HG03196 (cell line): ENCODE data around the gene MYO16.
A peak's percentile ranks its signal among the peaks of the same experiment; 100 is the strongest.

Source experiments
- ATAC-seq: cut with Tn5 transposase; IDR thresholded peaks from one replicate; pipeline ENCODE4 v1.9.1; 2021; ENCODE audit not compliant: unreplicated experiment

Gene MYO16

DNA sequence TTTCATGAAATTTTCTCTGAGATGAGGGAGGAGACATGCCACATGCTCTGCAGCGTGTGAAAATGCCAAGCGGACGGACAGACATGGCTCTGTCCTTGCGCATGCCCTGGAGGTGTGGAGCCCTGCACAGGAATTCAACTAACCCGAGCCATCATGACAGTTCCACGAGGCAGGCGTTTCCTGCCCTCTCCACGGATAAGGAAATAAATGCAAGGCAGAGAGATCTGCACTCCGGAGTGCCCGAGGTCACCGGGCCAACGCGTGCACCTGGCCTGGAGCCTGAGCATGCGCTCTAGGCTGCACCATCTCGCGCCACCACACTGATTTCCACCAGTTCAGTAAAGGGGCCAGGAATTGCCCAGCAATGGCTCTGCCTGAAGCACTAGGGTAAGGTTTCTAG is 298.2 kb downstream of the MYO16 start:
- no peak for ATAC-seq

DNA sequence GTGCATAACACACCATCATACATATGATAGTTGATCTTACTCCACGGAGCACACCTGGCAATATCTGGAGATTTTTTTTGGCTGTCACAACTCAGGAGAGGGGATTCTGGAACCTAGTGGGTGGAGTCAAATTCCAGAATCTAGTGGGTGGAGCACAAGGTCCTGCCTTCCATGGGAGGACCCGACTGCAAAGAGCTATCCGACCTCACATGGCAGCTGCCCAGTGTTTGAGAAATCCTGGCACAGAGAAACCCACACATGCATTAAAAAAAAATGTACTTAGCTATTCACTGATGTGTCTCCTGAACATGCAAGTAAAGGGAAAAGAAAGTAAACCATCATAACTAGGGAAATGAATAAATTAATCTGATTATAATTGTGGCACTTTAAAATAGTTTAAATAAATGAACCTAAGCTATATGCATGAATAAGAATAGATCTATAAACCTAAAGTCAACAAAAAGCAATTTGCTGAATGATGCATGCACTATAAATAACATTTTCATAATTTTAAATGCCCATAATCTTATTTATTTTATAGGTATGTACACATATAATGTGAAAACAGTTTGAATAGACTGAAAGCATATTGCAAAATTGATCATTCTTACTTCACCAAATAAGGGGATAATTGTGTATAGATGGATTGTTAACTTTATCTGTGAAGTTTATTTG is 300.3 kb downstream of the MYO16 start:
- no peak for ATAC-seq

DNA sequence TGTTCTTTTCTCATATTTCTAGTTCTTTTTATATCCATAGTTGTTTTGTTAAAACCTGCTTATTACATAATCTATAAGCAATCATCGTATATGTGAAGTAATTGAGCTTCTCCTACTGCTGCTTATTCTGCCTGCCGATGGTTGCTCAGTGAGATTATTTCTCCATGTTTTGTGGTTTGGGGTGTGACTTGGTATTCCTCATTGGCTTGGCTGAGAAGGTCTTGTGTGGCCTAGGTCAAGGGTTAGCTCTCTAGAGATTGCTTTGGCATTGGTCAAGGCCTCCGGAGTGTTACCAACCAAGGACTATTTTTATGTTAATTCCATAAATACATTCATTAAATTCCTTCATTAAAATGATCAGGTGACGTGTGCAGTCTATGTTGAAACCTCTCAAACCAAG is 302.8 kb downstream of the MYO16 start:
- ATAC-seq: no peak

DNA sequence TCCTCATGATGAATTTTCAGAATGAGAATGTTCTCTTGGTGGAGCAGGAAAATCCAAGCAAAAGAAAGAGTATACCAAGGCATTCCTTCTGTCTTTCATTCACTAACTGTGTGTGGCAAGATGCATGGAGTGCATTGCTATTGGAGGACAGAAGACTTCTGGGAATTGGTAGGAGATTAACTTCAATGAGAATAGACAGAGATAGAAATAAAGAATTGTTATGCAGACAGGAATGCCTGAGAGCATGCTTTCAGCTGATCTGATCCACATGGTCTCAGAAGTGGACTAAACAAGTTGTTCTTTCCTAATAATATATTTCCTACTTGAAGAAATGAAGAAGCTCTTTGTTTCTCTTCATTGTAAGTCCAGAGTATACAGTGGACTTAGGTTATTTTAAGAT is 303.6 kb downstream of the MYO16 start:
- ATAC-seq: no peak

DNA sequence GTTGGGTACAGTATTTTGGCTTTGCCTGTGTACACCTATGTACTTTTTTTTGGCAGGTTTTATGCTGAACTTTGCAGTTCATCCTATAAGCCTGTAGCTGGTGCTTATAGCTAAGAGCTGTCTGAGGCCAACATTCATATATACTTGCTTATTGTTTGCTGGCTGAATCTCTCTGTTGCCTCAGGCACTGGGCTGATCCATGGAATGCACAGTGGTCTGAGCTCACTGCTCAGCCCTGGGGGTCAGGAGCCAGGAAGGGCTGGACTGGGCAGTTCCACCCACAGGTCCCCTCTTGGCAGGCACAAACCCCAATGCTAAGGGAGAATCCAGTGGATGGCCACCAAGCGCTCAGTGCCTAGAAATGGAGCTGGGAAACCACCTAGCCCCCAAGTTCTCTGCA is 308.7 kb downstream of the MYO16 start:
- no peak for ATAC-seq

DNA sequence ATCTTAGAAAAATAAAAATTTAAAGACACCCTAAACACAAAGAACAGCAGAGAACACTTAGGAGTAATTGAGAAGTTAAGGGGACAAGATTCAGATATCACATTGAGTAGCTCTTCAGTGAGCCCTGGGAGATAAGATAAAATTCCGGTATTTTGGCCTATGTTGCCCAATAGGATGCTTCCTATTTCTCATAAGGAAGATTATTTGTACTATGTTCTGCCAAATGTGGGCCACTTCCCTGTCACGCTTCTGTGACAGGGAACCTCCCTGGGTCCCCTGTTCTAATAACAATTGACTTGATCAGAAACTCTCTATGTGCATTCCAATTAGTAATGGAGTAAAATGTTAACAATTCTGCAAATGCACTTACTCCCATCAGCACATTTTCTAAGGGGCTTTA is 310.7 kb downstream of the MYO16 start:
- ATAC-seq: no peak

DNA sequence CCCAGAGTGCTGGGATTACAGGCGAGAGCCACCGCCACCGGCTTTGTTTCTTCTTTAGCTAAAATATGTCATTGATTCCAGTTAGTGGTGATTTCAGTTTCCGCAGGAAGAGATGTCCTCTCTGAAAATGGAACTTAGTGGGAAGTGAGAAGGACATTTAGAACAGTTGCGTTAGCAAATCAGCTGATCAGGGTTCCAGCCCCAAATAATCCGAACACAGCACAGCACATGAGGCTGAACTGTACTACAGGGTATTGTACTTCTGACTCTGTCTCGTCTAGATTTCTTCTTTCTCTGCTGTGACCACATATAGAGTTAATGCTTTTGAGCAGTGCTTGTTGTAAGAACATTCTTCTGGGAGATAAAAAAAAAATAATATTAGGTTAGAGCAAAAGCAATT is 314.4 kb downstream of the MYO16 start:
- no peak for ATAC-seq

DNA sequence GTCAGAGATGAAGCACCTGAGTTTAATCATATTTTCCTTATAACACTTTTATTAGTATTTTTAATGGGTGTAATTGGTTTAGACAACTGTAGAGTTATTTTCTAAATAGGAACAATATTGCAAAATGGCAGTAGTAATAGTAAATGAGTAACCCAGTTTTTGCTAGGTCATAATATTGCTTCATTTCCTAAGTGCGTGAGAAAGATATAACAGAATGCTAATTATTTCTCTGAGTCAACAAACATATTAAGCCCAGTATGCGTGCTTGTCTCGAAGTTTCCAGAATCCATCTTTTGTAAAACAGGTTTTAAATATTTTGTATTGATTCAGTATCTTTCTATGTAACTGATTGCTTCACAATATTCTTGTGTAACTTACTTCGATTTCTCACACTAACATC is 315.3 kb downstream of the MYO16 start:
- ATAC-seq: no peak

DNA sequence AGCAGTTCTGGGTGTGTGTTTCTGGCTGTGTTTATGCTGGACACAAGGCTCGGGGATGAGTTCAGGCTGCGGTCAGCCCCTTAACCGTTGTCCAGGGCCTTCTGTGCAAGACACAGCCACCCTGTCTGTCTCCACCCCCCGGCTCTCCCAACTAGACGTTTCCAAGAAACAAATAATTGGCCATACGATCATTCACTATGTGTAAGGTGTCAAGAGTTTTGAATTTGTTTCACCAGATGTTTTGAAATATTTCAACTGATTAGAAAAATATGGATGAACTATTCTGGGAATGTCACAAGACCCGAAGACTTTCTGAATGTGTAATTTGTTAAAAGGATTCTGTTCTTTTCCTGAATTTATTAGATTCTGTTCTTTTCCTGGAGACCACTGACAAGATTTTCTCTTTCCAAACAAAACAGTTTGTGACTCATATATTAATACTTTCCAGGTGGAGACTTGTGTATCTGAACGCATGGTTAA is 318.2 kb downstream of the MYO16 start:
- ATAC-seq: no peak

DNA sequence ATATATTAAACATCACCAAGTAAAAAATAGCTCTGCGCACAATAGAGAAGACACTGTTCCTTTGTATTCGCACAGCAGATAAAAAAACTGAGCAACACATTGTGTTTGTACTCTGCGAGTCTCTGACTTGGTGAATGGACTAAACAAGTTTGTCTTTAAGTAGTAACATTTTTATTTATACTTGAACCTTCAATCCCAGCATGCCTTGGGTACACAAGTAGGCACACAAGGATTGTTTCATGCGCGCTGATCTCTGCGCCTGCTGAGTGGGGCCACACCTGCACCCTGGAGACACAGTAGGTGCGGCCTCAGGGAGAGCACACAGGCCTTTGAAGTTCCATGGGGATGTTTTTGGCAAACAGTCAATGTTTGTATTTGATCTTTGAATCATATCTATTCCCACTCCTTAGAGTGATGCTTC is 318.9 kb downstream of the MYO16 start:
- no peak for ATAC-seq

DNA sequence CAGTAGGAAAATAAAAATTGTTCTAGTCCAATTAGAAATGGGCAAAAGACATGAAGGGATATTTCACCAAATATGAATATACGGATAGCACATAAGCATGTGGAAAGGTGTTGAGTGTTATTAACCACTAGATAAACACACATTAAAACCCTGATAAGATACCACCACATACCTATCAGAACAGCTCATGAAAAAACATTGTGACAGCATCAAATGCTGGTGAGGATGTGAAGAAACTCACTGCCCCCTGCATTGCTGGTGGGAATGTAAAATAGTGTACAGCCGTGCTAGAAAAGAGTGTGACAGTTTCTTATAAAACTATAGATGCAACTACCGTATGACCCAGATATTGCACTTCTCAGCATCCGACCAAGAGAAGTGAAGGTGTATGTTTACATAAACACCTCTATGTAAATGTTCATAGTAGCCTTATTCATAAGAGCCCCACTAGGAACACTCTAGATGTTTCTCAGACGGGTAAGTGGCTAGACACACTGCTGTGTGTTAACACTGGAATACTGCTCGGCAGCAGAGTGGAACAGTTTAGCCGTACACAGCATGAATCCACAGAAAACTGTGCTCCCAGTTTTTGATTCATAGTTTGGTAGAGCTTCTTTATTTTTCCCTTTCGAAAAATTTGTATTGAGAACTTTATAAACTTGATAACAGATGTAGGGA is 321.1 kb downstream of the MYO16 start:
- no peak for ATAC-seq

DNA sequence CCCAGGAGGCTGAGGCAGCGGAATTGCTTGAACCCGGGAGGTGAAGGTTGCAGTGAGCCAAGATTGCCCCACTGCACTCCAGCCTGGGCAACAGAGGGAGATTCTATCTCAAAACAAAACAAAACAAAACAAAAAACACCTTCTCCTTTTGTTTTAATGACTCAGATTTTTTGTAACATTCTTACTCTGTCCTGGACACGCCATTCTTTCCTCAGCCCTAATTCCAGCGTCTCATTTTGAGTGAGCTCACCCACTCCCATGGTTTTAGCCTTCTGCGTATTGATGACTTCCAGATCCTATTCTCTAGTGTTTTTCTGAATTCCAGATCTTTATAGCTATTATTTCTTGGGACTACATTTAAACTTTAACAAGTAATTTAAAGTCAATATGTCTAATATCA is 326.3 kb downstream of the MYO16 start:
- ATAC-seq: no peak

DNA sequence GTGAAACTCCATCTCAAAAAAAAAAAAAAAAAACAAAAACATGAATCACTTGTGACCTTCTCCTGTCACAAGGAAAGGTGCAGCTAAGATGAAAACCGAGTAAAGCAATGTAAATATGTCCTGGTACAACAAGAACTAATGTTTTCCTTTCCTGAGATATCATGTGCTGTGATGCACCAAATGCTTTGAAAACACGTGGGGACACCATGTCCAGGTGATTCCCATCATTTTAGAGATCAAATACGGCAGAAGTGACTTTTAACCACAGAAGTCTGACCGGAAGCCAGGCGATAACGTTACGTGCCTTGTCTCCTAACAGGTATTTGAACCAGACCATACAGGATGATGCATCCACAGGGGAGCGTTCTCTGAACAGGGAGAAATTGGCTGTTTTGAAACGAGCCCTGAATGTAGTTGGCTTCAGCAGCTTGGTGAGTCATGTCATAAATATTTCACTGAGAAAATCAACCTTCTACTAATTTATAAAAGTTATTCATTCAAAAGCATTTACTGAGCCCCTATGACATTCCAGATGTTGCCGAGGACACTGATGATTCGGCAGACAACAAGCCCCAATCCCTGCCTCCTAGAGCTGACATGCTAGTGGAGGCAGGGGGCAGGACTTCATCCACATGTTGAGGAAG is 328.1 kb downstream of the MYO16 start:
- no peak for ATAC-seq

DNA sequence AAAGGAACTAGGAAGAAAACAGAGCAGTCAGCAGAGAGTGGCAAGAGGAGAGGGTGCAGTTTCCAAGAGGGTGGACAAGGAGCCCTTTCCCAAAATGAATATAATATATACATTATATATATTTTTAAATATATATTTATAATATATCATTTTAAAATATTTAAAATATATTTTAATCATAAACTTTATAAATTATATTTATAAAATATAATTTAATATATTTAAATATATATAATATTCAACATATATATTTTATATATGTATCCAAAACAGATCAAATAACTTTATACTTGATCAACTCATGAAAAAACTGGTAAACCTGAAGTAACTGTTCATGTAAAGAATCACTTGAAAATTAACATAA is 328.6 kb downstream of the MYO16 start:
- ATAC-seq: no peak

DNA sequence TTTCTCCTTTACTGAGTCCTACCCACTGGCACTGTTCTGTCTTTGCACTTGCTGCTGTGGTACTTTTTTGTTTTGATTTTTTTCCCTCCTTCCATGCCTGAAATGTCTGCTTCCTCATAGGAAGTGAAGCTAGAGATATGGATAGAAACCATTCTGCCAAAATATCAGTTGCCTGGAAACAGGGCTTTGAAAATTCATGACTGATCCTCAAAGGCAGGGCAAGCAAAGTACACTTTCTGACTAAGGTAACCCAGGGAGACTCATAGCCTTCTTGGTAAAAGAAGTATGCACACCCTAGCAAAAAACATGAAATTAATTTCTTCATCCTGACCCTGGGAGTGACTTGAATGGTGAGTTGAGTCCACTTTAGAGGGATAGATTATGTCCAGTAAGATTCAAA is 329.8 kb downstream of the MYO16 start:
- ATAC-seq: no peak

DNA sequence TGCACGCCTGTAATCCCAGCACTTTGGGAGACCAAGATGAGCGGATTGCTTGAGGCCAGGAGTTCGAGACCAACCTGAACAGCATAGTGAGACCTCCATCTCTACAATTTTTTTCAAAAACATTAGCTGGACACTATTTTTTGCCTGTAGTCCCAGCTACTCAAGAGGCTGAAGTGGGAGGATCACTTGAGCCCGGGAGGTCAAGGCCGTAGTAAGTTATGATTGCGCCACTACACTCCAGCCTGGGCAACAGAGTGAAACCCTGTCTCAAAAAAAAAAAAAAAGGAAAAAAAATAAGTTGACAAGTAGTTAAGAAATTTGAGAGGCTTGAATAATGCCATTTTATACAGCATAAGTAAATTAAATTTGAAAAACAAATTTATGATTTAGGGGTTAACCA is 330.6 kb downstream of the MYO16 start:
- no peak for ATAC-seq

DNA sequence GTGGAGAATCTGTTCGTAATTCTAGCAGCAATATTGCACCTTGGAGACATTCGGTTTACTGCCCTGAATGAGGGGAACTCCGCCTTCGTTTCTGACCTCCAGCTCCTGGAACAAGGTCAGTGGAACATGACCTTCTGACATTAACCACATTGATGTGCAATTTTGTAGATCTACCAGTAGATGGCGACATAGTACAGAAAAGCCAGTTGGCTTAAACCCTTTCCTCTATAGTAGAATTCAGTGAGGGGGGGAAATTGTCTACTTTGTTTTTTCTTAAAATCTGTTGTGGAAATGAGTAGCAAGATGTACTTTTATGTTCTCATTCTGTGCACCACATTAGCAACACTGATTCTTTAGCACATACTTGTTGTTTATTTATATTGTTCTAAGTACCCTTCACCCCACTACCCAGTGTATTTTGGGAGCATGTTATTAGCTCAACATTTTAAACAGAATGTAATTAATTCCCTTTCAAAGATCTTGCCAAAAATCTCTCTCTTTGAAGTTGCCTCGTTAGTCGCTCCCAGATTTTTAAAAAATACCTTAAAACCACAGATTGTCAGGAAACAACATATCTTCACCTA is 332.2 kb downstream of the MYO16 start:
- ATAC-seq: peak; percentile 95

DNA sequence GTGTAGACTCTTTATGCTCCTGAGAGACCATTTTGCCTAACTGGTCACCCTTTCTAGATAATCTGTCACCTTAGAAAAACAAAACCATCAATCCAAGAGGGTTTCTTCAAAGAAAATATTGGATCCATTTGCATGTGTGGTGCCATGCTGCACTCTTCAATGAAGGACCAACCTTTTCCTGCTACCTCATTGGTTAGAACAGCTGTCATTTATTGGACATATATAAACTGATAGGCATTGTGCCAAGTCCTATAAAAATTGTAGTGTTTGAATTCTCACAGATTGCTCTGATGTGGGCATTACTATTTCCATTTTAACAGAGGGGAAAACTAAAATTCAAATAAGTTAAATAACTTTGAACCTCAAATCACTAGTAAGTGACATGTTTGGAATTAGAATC is 333.2 kb downstream of the MYO16 start:
- no peak for ATAC-seq

DNA sequence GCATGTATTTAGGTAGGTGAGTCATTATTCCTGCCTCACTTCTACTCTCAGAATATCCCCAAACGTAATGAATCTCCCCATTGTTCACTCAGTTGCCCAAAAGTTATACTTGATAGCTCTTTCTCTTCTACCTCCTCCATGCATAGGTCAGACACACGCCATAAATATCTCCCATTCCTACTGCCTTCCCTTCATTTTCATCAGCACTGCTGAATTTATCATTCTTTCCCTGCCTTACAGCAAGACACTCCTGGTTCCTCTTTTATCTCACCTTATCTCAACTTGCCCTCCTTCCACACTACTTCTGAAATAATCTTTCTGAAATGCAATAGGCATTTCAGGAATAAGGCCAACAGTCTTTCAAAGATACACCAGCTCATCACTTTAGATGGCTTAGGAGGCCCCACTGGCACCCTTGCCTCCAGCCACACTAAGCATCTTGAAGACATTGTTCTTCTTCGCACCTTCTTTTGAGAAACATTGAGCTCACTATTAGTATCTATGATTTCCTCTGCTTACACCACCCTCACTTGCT is 333.9 kb downstream of the MYO16 start:
- no peak for ATAC-seq

DNA sequence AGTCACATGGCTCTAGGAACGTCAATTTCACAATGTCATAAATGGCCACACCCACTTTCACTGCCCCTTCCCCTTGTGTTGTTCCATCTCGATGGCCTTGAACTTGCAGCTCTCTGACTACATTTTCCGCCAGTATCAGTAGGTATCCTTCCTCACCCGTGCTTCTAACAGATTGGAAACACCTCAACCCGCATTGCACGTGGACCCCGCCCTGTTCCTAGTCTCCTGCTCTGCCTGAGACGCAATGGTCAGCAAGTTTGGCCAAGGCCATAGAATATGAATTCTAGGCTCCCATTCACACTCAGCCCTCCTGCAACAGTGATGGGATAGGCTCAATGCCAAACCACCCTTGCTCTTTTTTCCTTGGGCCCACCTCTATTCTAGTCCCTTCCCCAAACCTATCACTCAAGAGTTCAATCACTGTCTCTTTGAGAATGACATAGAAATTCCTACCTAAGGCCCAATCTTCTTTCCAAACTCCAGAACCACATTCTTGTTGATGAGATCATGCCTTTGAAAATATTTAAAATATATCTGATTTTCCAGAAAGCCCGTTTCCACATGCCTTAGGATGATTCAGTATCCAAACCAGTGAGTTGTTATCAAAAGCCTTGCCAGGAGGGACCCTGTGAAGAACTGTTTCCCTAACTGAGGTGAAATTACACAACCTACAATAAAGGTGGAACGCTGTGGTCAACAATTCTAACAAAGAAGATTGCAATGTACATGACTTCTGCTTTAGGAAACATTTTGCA is 334.6 kb downstream of the MYO16 start:
- ATAC-seq: no peak

DNA sequence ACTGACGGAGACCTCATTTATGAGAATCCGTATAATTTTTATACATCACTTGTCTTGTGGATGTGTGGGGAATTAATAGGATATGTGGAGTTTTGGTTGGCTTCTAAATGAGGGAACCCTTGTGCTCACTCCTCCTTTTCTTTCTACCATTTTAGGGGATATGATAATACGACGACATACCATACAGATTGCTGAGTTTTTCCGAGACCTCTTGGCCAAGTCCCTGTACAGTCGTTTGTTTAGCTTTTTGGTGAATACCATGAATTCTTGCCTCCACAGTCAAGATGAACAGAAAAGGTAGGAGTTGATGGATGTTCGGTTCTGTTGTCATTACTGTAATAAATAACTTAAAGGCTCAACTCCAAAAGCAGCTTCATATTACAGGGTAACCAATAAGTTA is 335.2 kb downstream of the MYO16 start:
- ATAC-seq: no peak
